SU-DHL-6 (cell line): ENCODE data around the gene AGPAT3.
"Not testable (repeated sequence)": the region's sequence is repeated elsewhere in the genome, so short reads cannot be mapped to it uniquely, and the experiment has no call there.

ENCODE experiments used
- H2AFZ ChIP-seq: fragments of 200-600 bp; sonication (generic); 2 replicates; pipeline ENCODE4 v1.6.1; 2014; ENCODE audit warnings: low read depth, mild to moderate bottlenecking, moderate library complexity, mixed read lengths, antibody characterized with exemption, low read length; ENCODE audit not compliant: severe bottlenecking
- H3F3A ChIP-seq: fragments of 200-600 bp; shearing (Covaris generic); 2 replicates; pipeline ENCODE4 v1.6.0; 2016; ENCODE audit warnings: antibody characterized with exemption, mild to moderate bottlenecking; ENCODE audit not compliant: insufficient read depth
- H3K27ac ChIP-seq: fragments of 200-600 bp; sonication (generic); 2 replicates; pipeline ENCODE4 v1.5.1; 2016; ENCODE audit warnings: low read depth, mild to moderate bottlenecking, low read length, moderate library complexity, mixed read lengths
- H3K27me3 ChIP-seq: fragments of 200-600 bp; sonication (generic), shearing (Covaris generic); 2 replicates; pipeline ENCODE4 v1.6.0; 2014; ENCODE audit warnings: mild to moderate bottlenecking, low read length
- H3K36me3 ChIP-seq: fragments of 200-600 bp; sonication (generic); 2 replicates; pipeline ENCODE4 v1.6.1; 2014; ENCODE audit warnings: mild to moderate bottlenecking, low read length, mixed read lengths
- H3K4me2 ChIP-seq: fragments of 300-600, 200-600 bp; shearing (Covaris generic), sonication (generic); 2 replicates; pipeline ENCODE4 v1.6.0; 2014; ENCODE audit warnings: low read length, low read depth, mild to moderate bottlenecking; ENCODE audit not compliant: poor library complexity, severe bottlenecking
- H3K4me3 ChIP-seq: fragments of 200-600 bp; sonication (generic); 2 replicates; pipeline ENCODE4 v1.5.1; 2014; ENCODE audit warnings: antibody characterized with exemption, low read length, mild to moderate bottlenecking, mixed read lengths; ENCODE audit not compliant: insufficient read depth, poor library complexity, severe bottlenecking
- H3K79me2 ChIP-seq: fragments of 200-600 bp; sonication (generic); 2 replicates; pipeline ENCODE4 v1.6.1; 2014; ENCODE audit warnings: mild to moderate bottlenecking, low read length, moderate library complexity; ENCODE audit not compliant: insufficient read depth
- H3K9ac ChIP-seq: fragments of 200-600 bp; sonication (generic); 2 replicates; pipeline ENCODE4 v1.7.0; 2014; ENCODE audit warnings: mild to moderate bottlenecking, low read length
- H3K9me2 ChIP-seq: fragments of 200-600 bp; sonication (generic); replicated peaks from 2 replicates; pipeline ENCODE4 v1.6.1; 2014; ENCODE audit warnings: low read length; ENCODE audit not compliant: insufficient read depth
- H3K9me3 ChIP-seq: fragments of 200-600 bp; sonication (generic); 2 replicates; pipeline ENCODE4 v1.6.1; 2014; ENCODE audit warnings: low read length, mixed read lengths; ENCODE audit not compliant: insufficient read depth
- H4K20me1 ChIP-seq: fragments of 200-600 bp; sonication (generic); 2 replicates; pipeline ENCODE4 v1.6.1; 2014; ENCODE audit warnings: low read depth, mild to moderate bottlenecking, antibody characterized with exemption, low read length, moderate library complexity, mixed read lengths
- EZH2phosphoT487 ChIP-seq: fragments of 200-600 bp; sonication (generic), shearing (Covaris generic); conservative IDR thresholded peaks from 2 replicates; pipeline ENCODE4 v1.6.1; 2018; ENCODE audit warnings: mild to moderate bottlenecking, antibody characterized with exemption, low read length, moderate library complexity, mixed read lengths
- TF ChIP-seq, protein P1 (sequence below): fragments of 200-600 bp; sonication (generic); IDR thresholded peaks from one replicate; pipeline ENCODE4 v1.5.1; 2017; ENCODE audit warnings: antibody characterized with exemption, mild to moderate bottlenecking, low read length, moderate library complexity; ENCODE audit not compliant: insufficient read depth, poor library complexity, severe bottlenecking

Gene AGPAT3

DNA sequence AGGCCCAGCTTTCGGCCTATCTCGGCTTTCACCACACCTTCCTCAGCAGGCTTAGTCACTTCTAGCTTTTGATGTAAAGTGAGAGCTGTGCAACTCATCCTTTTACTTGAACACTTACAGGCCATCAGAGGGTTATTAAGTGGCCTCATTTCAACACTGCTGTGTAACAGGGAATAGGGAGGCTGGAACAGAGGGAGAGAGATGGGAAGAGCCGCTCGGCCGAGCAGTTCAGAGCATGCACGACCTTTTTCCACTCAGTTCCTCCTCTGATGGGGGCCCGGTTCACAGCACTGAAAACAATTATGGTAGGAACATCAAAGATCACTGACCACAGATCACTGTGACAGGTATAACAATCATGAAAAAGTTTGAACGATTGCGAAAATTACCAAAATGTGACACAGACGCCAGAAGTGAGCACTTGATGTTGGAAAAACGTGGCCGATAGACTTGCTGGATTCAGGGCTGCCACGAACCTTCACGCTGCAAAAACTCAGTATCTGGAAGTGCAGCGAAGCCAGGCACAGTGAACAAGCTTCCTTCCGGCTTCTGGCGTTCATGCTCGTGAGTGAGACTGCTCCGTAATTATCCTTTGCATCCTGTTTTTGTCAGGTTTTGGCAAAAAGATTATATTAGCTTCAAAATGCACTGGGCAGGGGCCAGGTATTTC is 28.6 kb downstream of the AGPAT3 start:
- H3K27me3 ChIP-seq, result no peaks in the 10 kb centered on the region
- H3K79me2 ChIP-seq, result no peaks in the 10 kb centered on the region
- TF ChIP-seq EZH2phosphoT487, result no peak
- TF ChIP-seq, protein P1, sequence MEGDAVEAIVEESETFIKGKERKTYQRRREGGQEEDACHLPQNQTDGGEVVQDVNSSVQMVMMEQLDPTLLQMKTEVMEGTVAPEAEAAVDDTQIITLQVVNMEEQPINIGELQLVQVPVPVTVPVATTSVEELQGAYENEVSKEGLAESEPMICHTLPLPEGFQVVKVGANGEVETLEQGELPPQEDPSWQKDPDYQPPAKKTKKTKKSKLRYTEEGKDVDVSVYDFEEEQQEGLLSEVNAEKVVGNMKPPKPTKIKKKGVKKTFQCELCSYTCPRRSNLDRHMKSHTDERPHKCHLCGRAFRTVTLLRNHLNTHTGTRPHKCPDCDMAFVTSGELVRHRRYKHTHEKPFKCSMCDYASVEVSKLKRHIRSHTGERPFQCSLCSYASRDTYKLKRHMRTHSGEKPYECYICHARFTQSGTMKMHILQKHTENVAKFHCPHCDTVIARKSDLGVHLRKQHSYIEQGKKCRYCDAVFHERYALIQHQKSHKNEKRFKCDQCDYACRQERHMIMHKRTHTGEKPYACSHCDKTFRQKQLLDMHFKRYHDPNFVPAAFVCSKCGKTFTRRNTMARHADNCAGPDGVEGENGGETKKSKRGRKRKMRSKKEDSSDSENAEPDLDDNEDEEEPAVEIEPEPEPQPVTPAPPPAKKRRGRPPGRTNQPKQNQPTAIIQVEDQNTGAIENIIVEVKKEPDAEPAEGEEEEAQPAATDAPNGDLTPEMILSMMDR, result no peak
- H3K4me3 ChIP-seq, result no peak overlapping the region
- no peak overlapping the region for H2AFZ ChIP-seq
- no peaks in the 10 kb centered on the region for H3K9me3 ChIP-seq
- no peaks in the 10 kb centered on the region for H3K9me2 ChIP-seq
- H3F3A ChIP-seq, result no peaks in the 10 kb centered on the region
- no peaks in the 10 kb centered on the region for H4K20me1 ChIP-seq
- H3K4me2 ChIP-seq, result no peak overlapping the region
- no peak overlapping the region for H3K9ac ChIP-seq
- H3K36me3 ChIP-seq, result no peaks in the 10 kb centered on the region
- no peak overlapping the region for H3K27ac ChIP-seq

DNA sequence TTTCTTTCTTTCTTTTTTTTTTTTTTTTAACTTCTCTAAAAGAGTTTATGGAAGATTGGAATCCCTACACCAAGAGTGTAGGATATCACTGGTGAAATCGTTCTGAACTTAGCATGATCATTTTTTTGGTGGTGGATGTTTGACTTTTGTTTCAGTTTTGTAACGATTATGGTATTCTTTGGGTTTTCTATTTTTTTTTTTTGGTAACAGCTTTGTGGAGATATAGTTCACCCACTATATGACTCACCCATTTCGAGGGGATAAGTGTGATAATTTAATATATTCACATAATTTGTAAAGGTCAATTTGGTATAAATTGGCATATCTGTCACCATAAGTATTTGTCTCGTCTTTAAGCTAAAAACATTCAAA is 29.2 kb downstream of the AGPAT3 start:
- H3K9me2 ChIP-seq, result no peaks in the 10 kb centered on the region
- no peak overlapping the region for H3K27ac ChIP-seq
- TF ChIP-seq EZH2phosphoT487, result no peak
- TF ChIP-seq, protein P1, result no peak
- no peak overlapping the region for H3K4me3 ChIP-seq
- no peak overlapping the region for H3K9ac ChIP-seq
- H3F3A ChIP-seq, result no peaks in the 10 kb centered on the region
- H3K27me3 ChIP-seq, result no peaks in the 10 kb centered on the region
- H4K20me1 ChIP-seq, result no peaks in the 10 kb centered on the region
- no peaks in the 10 kb centered on the region for H3K36me3 ChIP-seq
- no peaks in the 10 kb centered on the region for H3K9me3 ChIP-seq
- H3K79me2 ChIP-seq, result no peaks in the 10 kb centered on the region
- no peak overlapping the region for H3K4me2 ChIP-seq
- H2AFZ ChIP-seq, result no peak overlapping the region

DNA sequence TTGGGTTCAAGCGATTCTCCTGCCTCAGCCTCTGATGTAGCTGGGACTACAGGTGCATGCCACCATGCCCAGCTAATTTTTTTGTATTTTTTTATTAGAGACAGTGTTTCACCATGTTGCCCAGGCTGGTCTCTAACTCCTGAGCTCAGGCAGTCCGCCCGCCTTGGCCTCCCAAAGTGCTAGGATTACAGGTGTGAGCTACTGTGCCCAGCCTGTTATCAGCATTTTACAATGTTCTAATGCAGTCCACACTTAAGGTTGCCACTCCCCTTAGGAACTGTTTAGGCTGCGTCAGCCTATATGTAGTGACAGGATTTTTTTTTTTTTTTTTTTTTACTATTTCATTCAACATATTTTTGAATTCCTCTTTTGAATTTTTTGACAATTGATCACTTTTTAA is 30.2 kb downstream of the AGPAT3 start:
- no peaks in the 10 kb centered on the region for H3K36me3 ChIP-seq
- no peak for TF ChIP-seq EZH2phosphoT487
- TF ChIP-seq, protein P1, result no peak
- no peaks in the 10 kb centered on the region for H3K9me3 ChIP-seq
- no peak overlapping the region for H3K4me2 ChIP-seq
- H3F3A ChIP-seq, result no peaks in the 10 kb centered on the region
- no peaks in the 10 kb centered on the region; the same call in 1 of the 2 replicates for H3K27me3 ChIP-seq
- no peaks in the 10 kb centered on the region for H4K20me1 ChIP-seq
- H2AFZ ChIP-seq, result no peak overlapping the region
- H3K9me2 ChIP-seq, result no peaks in the 10 kb centered on the region
- no peaks in the 10 kb centered on the region for H3K79me2 ChIP-seq
- H3K27ac ChIP-seq, result no peak overlapping the region
- no peak overlapping the region for H3K9ac ChIP-seq
- no peak overlapping the region for H3K4me3 ChIP-seq

DNA sequence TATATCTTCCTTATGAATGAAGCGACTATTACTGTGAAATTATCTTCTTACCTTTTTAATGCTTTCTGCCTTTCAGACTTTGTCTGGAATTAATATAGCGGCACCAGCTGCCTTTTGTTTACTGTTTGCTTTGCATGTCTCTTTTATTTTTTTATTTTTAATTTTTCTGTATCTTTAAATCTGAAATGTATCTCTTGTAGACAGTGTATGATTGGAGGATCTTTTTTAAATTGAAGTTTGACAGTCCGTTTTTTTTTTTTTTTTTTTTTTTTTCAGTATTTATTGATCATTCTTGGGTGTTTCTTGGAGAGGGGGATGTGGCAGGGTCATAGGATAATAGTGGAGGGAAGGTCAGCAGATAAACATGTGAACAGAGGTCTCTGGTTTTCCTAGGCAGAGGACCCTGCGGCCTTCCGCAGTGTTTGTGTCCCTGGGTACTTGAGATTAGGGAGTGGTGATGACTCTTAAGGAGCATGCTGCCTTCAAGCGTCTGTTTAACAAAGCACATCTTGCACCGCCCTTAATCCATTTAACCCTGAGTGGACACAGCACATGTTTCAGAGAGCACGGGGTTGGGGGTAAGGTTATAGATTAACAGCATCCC is 31.8 kb downstream of the AGPAT3 start:
- not testable (repeated sequence) for H3K9me2 ChIP-seq, H3K9ac ChIP-seq, H3K36me3 ChIP-seq, H3F3A ChIP-seq, H3K27me3 ChIP-seq, H3K79me2 ChIP-seq, H4K20me1 ChIP-seq, H3K4me2 ChIP-seq, H3K9me3 ChIP-seq, H3K4me3 ChIP-seq, H3K27ac ChIP-seq, H2AFZ ChIP-seq
